H1 (cell line): ENCODE measurements around the gene MKLN1. TPM values are rescaled to one million over a fixed set of nuclear protein-coding genes. Genes with fewer than 3 reads are reported as not detected.

Source experiments
- CTCF ChIA-PET: fragments of 300-600 bp; sonication (Branson Sonifier 250); formaldehyde crosslinking; loops from one replicate; lab custom pipeline; 2021; ENCODE audit not compliant: partially characterized antibody; lab: Charles Lee
- POLR2A ChIA-PET: fragments of 300-600 bp; sonication (Branson Sonifier 250); formaldehyde crosslinking; loops from one replicate; lab custom pipeline; 2021; ENCODE audit warnings: inconsistent platforms; ENCODE audit not compliant: partially characterized antibody; lab: Charles Lee
- DNase-seq, 2 experiments: peaks; one replicate each; pipeline versions ENCODE4 v3.0.0 to v3.0.0-alpha.2; 2010 to 2022; ENCODE audit warnings: low spot score in 2 of 2, low read depth in 1 of 2, mixed read lengths in 1 of 2
- FAIRE-seq: peaks from 2 replicates; lab custom pipeline; 2011; peaks lifted over from hg19 to GRCh38; lab: Jason Lieb, UNC
- H2AFZ ChIP-seq: 2 replicates; pipeline ENCODE4 v1.8.1; 2012; ENCODE audit warnings: low read length, inconsistent platforms
- H2AK5ac ChIP-seq: 2 replicates; pipeline ENCODE4 v1.6.1; 2013; ENCODE audit warnings: low read depth, low read length
- H2BK120ac ChIP-seq: replicated peaks from 2 replicates; pipeline ENCODE3; 2013; ENCODE audit warnings: low read depth, low read length, inconsistent platforms
- H2BK12ac ChIP-seq: 2 replicates; pipeline ENCODE4 v1.6.1; 2013; ENCODE audit warnings: low read depth, low read length
- H2BK15ac ChIP-seq: 2 replicates; pipeline ENCODE4 v1.6.1; 2013; ENCODE audit warnings: low read length
- H2BK20ac ChIP-seq: 2 replicates; pipeline ENCODE4 v1.6.1; 2013; ENCODE audit warnings: low read length
- H2BK5ac ChIP-seq: 2 replicates; pipeline ENCODE4 v1.6.1; 2013; ENCODE audit warnings: low read depth, low read length
- H3K14ac ChIP-seq: 2 replicates; pipeline ENCODE4 v1.6.1; 2013; ENCODE audit warnings: inconsistent platforms; ENCODE audit not compliant: insufficient read length
- H3K18ac ChIP-seq: 2 replicates; pipeline ENCODE4 v1.6.1; 2013; ENCODE audit warnings: low read length; ENCODE audit errors: extremely low read depth
- H3K23ac ChIP-seq: 2 replicates; pipeline ENCODE4 v1.6.1; 2013; ENCODE audit warnings: inconsistent platforms; ENCODE audit not compliant: insufficient read length
- H3K23me2 ChIP-seq: 2 replicates; pipeline ENCODE4 v1.6.1; 2013; ENCODE audit warnings: low read depth, low read length
- H3K27ac ChIP-seq: 2 replicates; pipeline ENCODE4 v1.6.1; 2011; ENCODE audit warnings: low read depth, low read length, inconsistent platforms
- H3K27me3 ChIP-seq, 4 experiments: replicated peaks in 1 of 4; 1 replicate in 1 of 4; 2 replicates in 3 of 4; pipeline versions ENCODE4 v1.6.1 to v1.8.1; 2011 to 2013; ENCODE audit warnings: low read length in 3 of 4, mild to moderate bottlenecking in 3 of 4, inconsistent platforms in 2 of 4, mixed read lengths in 2 of 4, moderate library complexity in 1 of 4; ENCODE audit not compliant: control insufficient read depth in 3 of 4, insufficient read depth in 3 of 4; ENCODE audit errors: extremely low read depth in 1 of 4
- H3K36me3 ChIP-seq, 4 experiments: 2 replicates each; pipeline versions ENCODE4 v1.6.1 to v1.8.1; 2011 to 2013; ENCODE audit warnings: mild to moderate bottlenecking in 4 of 4, low read length in 3 of 4, moderate library complexity in 2 of 4, control low read depth in 1 of 4, inconsistent platforms in 1 of 4; ENCODE audit not compliant: insufficient read depth in 4 of 4, control insufficient read depth in 2 of 4
- H3K4ac ChIP-seq: replicated peaks from 2 replicates; pipeline ENCODE3; 2013; ENCODE audit warnings: low read length, low read depth, mixed read lengths, inconsistent platforms; ENCODE audit not compliant: insufficient read length
- H3K4me1 ChIP-seq, 4 experiments: replicated peaks in 1 of 4; 1 replicate in 1 of 4; 2 replicates in 3 of 4; pipeline versions ENCODE4 v1.6.1 to v1.8.1; 2011 to 2013; ENCODE audit warnings: low read length in 3 of 4, inconsistent platforms in 2 of 4, mixed read lengths in 1 of 4; ENCODE audit not compliant: insufficient read depth in 4 of 4, control insufficient read depth in 3 of 4
- H3K4me2 ChIP-seq, 2 experiments: 2 replicates each; pipeline versions ENCODE4 v1.6.1 to v1.8.1; 2011 to 2013; ENCODE audit warnings: low read depth in 2 of 2, low read length in 2 of 2, control low read depth in 1 of 2, inconsistent platforms in 1 of 2, mild to moderate bottlenecking in 1 of 2; ENCODE audit not compliant: insufficient read depth in 1 of 2
- H3K4me3 ChIP-seq, 4 experiments: fragments of 200-600, 300-600 bp in 1 of 4; sonication (generic), shearing (Covaris generic), sonication (Bioruptor Twin) in 1 of 4; 2 replicates each; pipeline versions ENCODE4 v1.5.1 to v1.8.1; 2011 to 2016; ENCODE audit warnings: low read length in 4 of 4, low read depth in 3 of 4, control low read depth in 2 of 4, inconsistent platforms in 2 of 4, mild to moderate bottlenecking in 2 of 4, mixed read lengths in 1 of 4, moderate library complexity in 1 of 4; ENCODE audit not compliant: insufficient read depth in 2 of 4; ENCODE audit errors: extremely low read depth in 1 of 4
- H3K56ac ChIP-seq: replicated peaks from 2 replicates; pipeline ENCODE3; 2013; ENCODE audit warnings: low read depth, mild to moderate bottlenecking, mixed read lengths, low read length, inconsistent platforms; ENCODE audit not compliant: insufficient read length
- H3K79me1 ChIP-seq: 2 replicates; pipeline ENCODE4 v1.6.1; 2013; ENCODE audit warnings: low read depth, low read length, control low read depth
- H3K79me2 ChIP-seq, 2 experiments: 2 replicates each; pipeline versions ENCODE4 v1.6.1 to v1.8.1; 2012 to 2013; ENCODE audit warnings: low read length in 2 of 2, mild to moderate bottlenecking in 2 of 2, inconsistent platforms in 1 of 2; ENCODE audit not compliant: insufficient read depth in 2 of 2, control insufficient read depth in 1 of 2
- H3K9ac ChIP-seq, 4 experiments: replicated peaks in 1 of 4; 1 replicate in 1 of 4; 2 replicates in 3 of 4; pipeline versions ENCODE4 v1.6.1 to v1.8.1; 2011 to 2013; ENCODE audit warnings: low read depth in 3 of 4, low read length in 3 of 4, control low read depth in 2 of 4, mild to moderate bottlenecking in 2 of 4, moderate library complexity in 2 of 4, inconsistent platforms in 1 of 4; ENCODE audit errors: extremely low read depth in 1 of 4
- H3K9me3 ChIP-seq, 2 experiments: 2 replicates each; pipeline versions ENCODE4 v1.6.1 to v1.8.1; 2012 to 2013; ENCODE audit warnings: mild to moderate bottlenecking in 2 of 2, moderate library complexity in 2 of 2, control low read depth in 1 of 2, inconsistent platforms in 1 of 2, low read depth in 1 of 2, low read length in 1 of 2, mixed read lengths in 1 of 2; ENCODE audit not compliant: insufficient read depth in 2 of 2
- H4K20me1 ChIP-seq, 2 experiments: replicated peaks in 1 of 2; 2 replicates each; pipeline versions ENCODE3 to v1.8.1; 2011 to 2013; ENCODE audit warnings: inconsistent platforms in 2 of 2, low read length in 2 of 2, mild to moderate bottlenecking in 1 of 2; ENCODE audit not compliant: insufficient read depth in 2 of 2, control insufficient read depth in 1 of 2
- H4K5ac ChIP-seq: 2 replicates; pipeline ENCODE4 v1.6.1; 2013; ENCODE audit warnings: low read length, low read depth, mixed read lengths, inconsistent platforms; ENCODE audit not compliant: insufficient read length
- H4K8ac ChIP-seq: 2 replicates; pipeline ENCODE4 v1.8.0; 2013; ENCODE audit warnings: mild to moderate bottlenecking, moderate library complexity, low read length, inconsistent platforms; ENCODE audit not compliant: insufficient read depth; ENCODE audit errors: extremely low read depth
- H4K91ac ChIP-seq: replicated peaks from 2 replicates; pipeline ENCODE3; 2013; ENCODE audit warnings: low read length, mixed read lengths, inconsistent platforms; ENCODE audit not compliant: insufficient read length
- CHD1 ChIP-seq: IDR thresholded peaks from 2 replicates; pipeline ENCODE4 v1.6.1; 2012; ENCODE audit warnings: low read depth, low read length, improper control_type of control experiment
- JUN ChIP-seq: IDR thresholded peaks from 2 replicates; pipeline ENCODE4 v1.6.1; 2011; ENCODE audit warnings: low read depth, mild to moderate bottlenecking, improper control_type of control experiment, low read length
- SIRT6 ChIP-seq: IDR thresholded peaks from one replicate; pipeline ENCODE4 v1.7.1; 2012; ENCODE audit warnings: low read length, inconsistent platforms
- SRF ChIP-seq: IDR thresholded peaks from 2 replicates; pipeline ENCODE4 v1.6.1; 2011; ENCODE audit warnings: mild to moderate bottlenecking, low read depth, low read length, moderate library complexity
- TAF1 ChIP-seq: IDR thresholded peaks from 2 replicates; pipeline ENCODE4 v1.6.1; 2011; ENCODE audit warnings: mild to moderate bottlenecking, low read depth, low read length
- TCF12 ChIP-seq: IDR thresholded peaks from 2 replicates; pipeline ENCODE4 v1.6.1; 2011; ENCODE audit warnings: low read depth, mild to moderate bottlenecking, low read length
- YY1 ChIP-seq: IDR thresholded peaks from 2 replicates; pipeline ENCODE4 v1.6.1; 2011; ENCODE audit warnings: low read depth, mild to moderate bottlenecking, low read length
- WGBS, 2 experiments: shearing (Covaris generic) in 1 of 2; methylation state at CpG; one replicate each; pipeline versions ENCODE4 v1.1.6 to v1.1.7; 2013 to 2015; ENCODE audit warnings: low lambda C conversion rate in 2 of 2, mixed read lengths in 2 of 2, inconsistent platforms in 1 of 2, low coverage in 1 of 2, missing lambda C conversion rate in 1 of 2; ENCODE audit not compliant: insufficient replicate concordance in 2 of 2, insufficient coverage in 1 of 2, insufficient read length in 1 of 2; ENCODE audit errors: extremely low coverage in 1 of 2, missing lambda C conversion rate in 1 of 2; 5-methylcytosine and 5-hydroxymethylcytosine counted together
- polyA plus RNA-seq, 7 experiments: library from polyadenylated mRNA; depleted of rRNA in 3 of 7; stranded (reverse) in 5 of 7; unstranded in 2 of 7; fragments of >200 nt in 5 of 7; fragments of 200-250 nt in 2 of 7; gene quantifications; 1 replicate in 5 of 7; 2 replicates in 1 of 7; 4 replicates in 1 of 7; pipeline versions ENCODE4 v1.2.1 to v1.2.3, GENCODE V29; 2011 to 2013; ENCODE audit warnings: missing spikeins in 2 of 7, mixed read lengths in 2 of 7
- total RNA-seq: library from RNA; stranded (reverse); fragmentation: NEBNext Ultra II Directional; extraction: Animal tissue kit (Norgen Biotek cat#: 25700); gene quantifications from 2 replicates; pipeline ENCODE4 v1.2.1, GENCODE V29; 2021

MKLN1 gene
- total and polyA plus RNA-seq, 2 of the 8 experiments (the other 6 are each of a cell fraction or from before 2014, with no cell fraction given): 22.3 to 50.9 TPM

GRCh38 chr7:131471250-131472004 is 143.8 kb downstream of the MKLN1 start:
- Histone ChIP-seq H3K4me3 (no peak overlapping the region), H3K4ac (no peak overlapping the region), H4K91ac (no peak overlapping the region), H4K5ac (no peak overlapping the region), H3K14ac (no peak overlapping the region), H3K4me1 (peaks cover 0 to 4% (median 0%) of the 10 kb centered on the region in 4 experiments; a peak in 2 of 7 replicates), H2BK20ac (no peak overlapping the region), H3K56ac (no peak overlapping the region), H3K18ac (no peak overlapping the region), H3K27ac (no peak overlapping the region), H2AK5ac (no peak overlapping the region), H2BK15ac (no peak overlapping the region), H3K4me2 (no peak overlapping the region), H2BK5ac (no peak overlapping the region), H2BK12ac (no peak overlapping the region), H3K36me3 (peaks cover 0 to 32% (median 11%) of the 10 kb centered on the region in 4 experiments; a peak in 4 of 8 replicates), H3K27me3 (no peaks in the 10 kb centered on the region), H3K79me2 (no peaks in the 10 kb centered on the region), H2AFZ (no peak overlapping the region), H3K23ac (no peak overlapping the region), H4K20me1 (no peaks in the 10 kb centered on the region), H3K9ac (no peak overlapping the region), H3K79me1 (no peaks in the 10 kb centered on the region), H2BK120ac (no peak overlapping the region), H3K23me2 (no peaks in the 10 kb centered on the region), H4K8ac (no peak overlapping the region), H3K9me3 (no peaks in the 10 kb centered on the region)
- ChIA-PET CTCF (no interaction called here), POLR2A (interaction anchor here (0.7 kb wide), 1 partner anchor 39 kb away, joined by 3 read pairs; no protein-coding TSS in a partner anchor)
- peak; percentile 76 for FAIRE-seq
- no peak for TF ChIP-seq SIRT6
- TF ChIP-seq YY1: no peak
- 0 out of 2 replicates have a peak, but pooled peaks have one; percentile 50 for TF ChIP-seq TCF12
- TF ChIP-seq TAF1: no peak
- TF ChIP-seq JUN: no peak
- no peak for TF ChIP-seq CHD1
- TF ChIP-seq SRF: no peak
- no peak for DNase-seq
- WGBS, 2 experiments: 74% methylated on average over 4 of the region's 4 CpGs; no CpG with 5 or more reads in 1 of the 2 experiments
